Effector memory CD4-positive, alpha-beta T cell (primary cell): ENCODE measurements around the gene RANBP9.

Experiments
- DNase-seq, 3 donors: peaks; one replicate each; pipeline ENCODE4 v3.0.0-alpha.2; 2020
- H3K27ac ChIP-seq: 2 replicates; pipeline ENCODE4 v1.7.0; 2013; ENCODE audit warnings: mild to moderate bottlenecking, low read length, moderate library complexity; ENCODE audit not compliant: insufficient read depth, poor library complexity, severe bottlenecking
- H3K27me3 ChIP-seq: replicated peaks from 2 replicates; pipeline ENCODE4 v1.7.0; 2013; ENCODE audit warnings: mild to moderate bottlenecking, low read length; ENCODE audit not compliant: insufficient read depth, control insufficient read depth, poor library complexity, severe bottlenecking
- H3K36me3 ChIP-seq: 2 replicates; pipeline ENCODE4 v1.7.0; 2013; ENCODE audit warnings: mild to moderate bottlenecking, low read length, moderate library complexity; ENCODE audit not compliant: control insufficient read depth, insufficient read depth
- H3K4me1 ChIP-seq: 2 replicates; pipeline ENCODE4 v1.7.0; 2013; ENCODE audit warnings: low read length, mild to moderate bottlenecking; ENCODE audit not compliant: control insufficient read depth, insufficient read depth, poor library complexity, severe bottlenecking
- H3K4me3 ChIP-seq: 2 replicates; pipeline ENCODE4 v1.7.0; 2013; ENCODE audit warnings: low read length, low read depth, mild to moderate bottlenecking; ENCODE audit not compliant: insufficient read depth, poor library complexity, severe bottlenecking
- H3K9me3 ChIP-seq: 2 replicates; pipeline ENCODE4 v1.7.0; 2013; ENCODE audit warnings: mild to moderate bottlenecking, low read length, moderate library complexity; ENCODE audit not compliant: control insufficient read depth

The RANBP9 gene

DNA sequence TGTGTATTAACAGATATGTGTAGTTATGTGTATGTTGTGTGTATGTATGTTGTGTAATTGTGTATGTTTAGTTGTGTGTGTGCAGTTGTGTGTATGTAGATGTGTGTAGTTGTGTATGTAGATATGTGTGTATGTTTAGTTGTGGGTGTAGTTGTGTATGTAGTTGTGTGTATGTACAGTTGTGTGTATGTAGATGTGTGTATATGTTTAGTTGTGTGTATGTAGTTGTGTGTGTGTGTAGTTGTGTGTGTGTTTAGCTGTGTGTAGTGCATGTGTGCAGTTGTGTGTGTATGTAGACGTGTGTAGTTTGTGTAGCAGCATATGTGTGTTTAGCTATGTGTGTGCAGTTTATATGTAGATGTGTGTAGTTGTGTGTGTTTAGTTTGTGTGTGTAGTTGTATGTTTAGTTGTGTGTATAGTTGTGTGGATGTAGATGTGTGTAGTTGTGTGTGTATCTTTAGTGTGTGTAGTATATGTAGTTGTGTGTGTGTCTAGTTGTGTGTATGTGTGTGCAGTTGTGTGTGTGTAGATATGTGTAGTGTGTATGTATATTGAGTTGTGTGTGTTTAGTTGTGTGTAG is 121.0 kb downstream of the RANBP9 start:
- Histone ChIP-seq H3K27ac (no peak overlapping the region), H3K27me3 (no peaks in the 10 kb centered on the region), H3K36me3 (peaks cover 49% of the 10 kb centered on the region), H3K9me3 (no peaks in the 10 kb centered on the region), H3K4me1 (no peaks in the 10 kb centered on the region), H3K4me3 (no peak overlapping the region)
- DNase-seq = no peak

GRCh38 chr6:13589801-13590200 is 121.8 kb downstream of the RANBP9 start:
- Histone ChIP-seq H3K9me3 (no peaks in the 10 kb centered on the region), H3K36me3 (peaks cover 42% of the 10 kb centered on the region), H3K27ac (no peak overlapping the region), H3K4me3 (no peak overlapping the region), H3K4me1 (no peaks in the 10 kb centered on the region), H3K27me3 (no peaks in the 10 kb centered on the region)
- DNase-seq = no peak

- no peaks in the 10 kb centered on the region for H3K9me3 ChIP-seq
- H3K4me1 ChIP-seq = no peaks in the 10 kb centered on the region
- peaks cover 32% of the 10 kb centered on the region for H3K36me3 ChIP-seq
- H3K27me3 ChIP-seq = no peaks in the 10 kb centered on the region
- no peak overlapping the region for H3K27ac ChIP-seq
- no peak for DNase-seq
- no peak overlapping the region for H3K4me3 ChIP-seq
These were observed 124.8 kb downstream of the RANBP9 start for GRCh38 chr6:13586603-13587542.

GRCh38 chr6:13581700-13582229 is 129.9 kb downstream of the RANBP9 start:
- H3K4me1 ChIP-seq = no peaks in the 10 kb centered on the region
- H3K27ac ChIP-seq = no peak overlapping the region
- H3K27me3 ChIP-seq = no peaks in the 10 kb centered on the region
- DNase-seq = no peak
- H3K9me3 ChIP-seq = no peaks in the 10 kb centered on the region
- H3K36me3 ChIP-seq = peaks cover 3% of the 10 kb centered on the region
- H3K4me3 ChIP-seq = no peak overlapping the region

- no peaks in the 10 kb centered on the region for H3K4me1 ChIP-seq
- H3K4me3 ChIP-seq = no peak overlapping the region
- H3K27ac ChIP-seq = no peak overlapping the region
- DNase-seq = no peak
- no peaks in the 10 kb centered on the region for H3K36me3 ChIP-seq
- H3K27me3 ChIP-seq = no peaks in the 10 kb centered on the region
- H3K9me3 ChIP-seq = no peaks in the 10 kb centered on the region
These were observed 131.7 kb downstream of the RANBP9 start for GRCh38 chr6:13579911-13580310.

DNA sequence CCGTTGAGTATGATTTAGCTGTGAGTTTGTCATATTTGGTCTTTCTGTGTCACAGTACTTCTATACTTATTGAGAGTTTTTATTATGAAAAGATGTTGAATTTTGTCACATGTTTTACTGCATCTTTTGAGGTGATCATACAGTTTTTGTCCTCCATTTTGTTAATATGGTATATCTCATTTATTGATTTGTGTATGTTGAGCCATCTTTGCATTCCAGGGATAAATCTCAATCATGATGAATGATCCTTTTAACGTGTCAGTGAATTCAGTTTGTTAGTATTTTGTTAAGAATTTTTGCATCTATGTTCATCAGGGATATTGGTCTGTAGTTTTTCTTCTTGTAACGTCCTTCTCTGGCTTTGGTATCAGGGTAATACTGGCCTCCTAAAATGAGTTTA is 133.7 kb downstream of the RANBP9 start:
- H3K36me3 ChIP-seq = no peaks in the 10 kb centered on the region
- no peak overlapping the region for H3K27ac ChIP-seq
- no peaks in the 10 kb centered on the region for H3K9me3 ChIP-seq
- H3K4me3 ChIP-seq = no peak overlapping the region
- DNase-seq = no peak
- no peaks in the 10 kb centered on the region for H3K27me3 ChIP-seq
- H3K4me1 ChIP-seq = no peaks in the 10 kb centered on the region

- DNase-seq = no peak
- no peaks in the 10 kb centered on the region for H3K27me3 ChIP-seq
- no peak overlapping the region for H3K4me3 ChIP-seq
- H3K36me3 ChIP-seq = no peaks in the 10 kb centered on the region
- H3K27ac ChIP-seq = no peak overlapping the region
- H3K9me3 ChIP-seq = no peaks in the 10 kb centered on the region
- H3K4me1 ChIP-seq = no peaks in the 10 kb centered on the region
These were observed 135.6 kb downstream of the RANBP9 start for GRCh38 chr6:13576017-13576416.

- H3K4me1 ChIP-seq = no peaks in the 10 kb centered on the region
- no peak for DNase-seq
- no peaks in the 10 kb centered on the region for H3K36me3 ChIP-seq
- no peaks in the 10 kb centered on the region for H3K27me3 ChIP-seq
- H3K9me3 ChIP-seq = no peaks in the 10 kb centered on the region
- H3K4me3 ChIP-seq = peak overlapping the region; percentile 87
- peak overlapping the region; percentile 85 for H3K27ac ChIP-seq
These were observed 136.3 kb downstream of the RANBP9 start for GRCh38 chr6:13575377-13575775.

- peak within 1 kb of the TSS; percentile 85 for H3K27ac ChIP-seq
- no peaks in the 10 kb centered on the region for H3K9me3 ChIP-seq
- DNase-seq = peak; percentile 63 to 71 (median 66)
These were observed 136.9 kb downstream of the RANBP9 start, which contains the start of gene SIRT5 for GRCh38 chr6:13574571-13575376. Gene SIRT5, plus strand, starts transcription at chr6:13574601. Its CDS starts 9,510 bp downstream, at chr6:13584111.

More at GRCh38 chr6:13574571-13575376, 136.9 kb downstream of the RANBP9 start, which contains the start of gene SIRT5:
- H3K36me3 ChIP-seq = no peaks in the 10 kb centered on the region
- H3K4me1 ChIP-seq = no peaks in the 10 kb centered on the region
- H3K27me3 ChIP-seq = no peaks in the 10 kb centered on the region
- H3K4me3 ChIP-seq = peak within 1 kb of the TSS; percentile 87
